Measurements from ENCODE around the gene CRBN.

DNA sequence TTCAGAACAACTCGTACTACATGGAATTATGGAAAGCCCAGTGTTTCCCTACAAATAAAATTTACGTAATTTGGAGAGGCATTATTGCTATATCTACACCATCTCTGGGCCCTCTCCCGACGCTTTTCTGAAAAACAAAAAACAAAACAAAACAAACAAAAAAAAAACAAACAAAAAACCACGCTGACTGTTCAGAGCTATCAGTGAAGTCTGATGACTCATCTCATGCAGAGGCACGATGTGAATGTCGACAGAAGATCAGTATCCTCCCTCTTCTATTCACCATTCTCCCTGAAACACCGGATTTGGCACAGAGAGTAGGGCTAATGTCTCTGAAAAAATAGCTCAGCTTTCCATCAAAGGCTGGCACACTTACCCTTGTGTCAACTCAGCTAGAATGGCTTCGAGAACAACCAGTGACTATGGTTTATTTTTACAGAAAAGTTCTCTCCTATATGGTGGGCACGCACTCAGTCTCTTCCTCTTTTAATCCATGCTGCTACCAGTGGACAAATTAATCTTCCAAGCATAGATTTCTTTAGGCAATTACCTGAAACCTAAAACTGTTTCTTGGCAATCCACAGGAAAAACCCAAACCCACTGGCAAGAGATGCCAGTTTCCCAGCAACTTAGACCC lies 1.5 kb downstream of the CRBN start:
- TF ChIP-seq, protein P1, sequence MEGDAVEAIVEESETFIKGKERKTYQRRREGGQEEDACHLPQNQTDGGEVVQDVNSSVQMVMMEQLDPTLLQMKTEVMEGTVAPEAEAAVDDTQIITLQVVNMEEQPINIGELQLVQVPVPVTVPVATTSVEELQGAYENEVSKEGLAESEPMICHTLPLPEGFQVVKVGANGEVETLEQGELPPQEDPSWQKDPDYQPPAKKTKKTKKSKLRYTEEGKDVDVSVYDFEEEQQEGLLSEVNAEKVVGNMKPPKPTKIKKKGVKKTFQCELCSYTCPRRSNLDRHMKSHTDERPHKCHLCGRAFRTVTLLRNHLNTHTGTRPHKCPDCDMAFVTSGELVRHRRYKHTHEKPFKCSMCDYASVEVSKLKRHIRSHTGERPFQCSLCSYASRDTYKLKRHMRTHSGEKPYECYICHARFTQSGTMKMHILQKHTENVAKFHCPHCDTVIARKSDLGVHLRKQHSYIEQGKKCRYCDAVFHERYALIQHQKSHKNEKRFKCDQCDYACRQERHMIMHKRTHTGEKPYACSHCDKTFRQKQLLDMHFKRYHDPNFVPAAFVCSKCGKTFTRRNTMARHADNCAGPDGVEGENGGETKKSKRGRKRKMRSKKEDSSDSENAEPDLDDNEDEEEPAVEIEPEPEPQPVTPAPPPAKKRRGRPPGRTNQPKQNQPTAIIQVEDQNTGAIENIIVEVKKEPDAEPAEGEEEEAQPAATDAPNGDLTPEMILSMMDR (IDR thresholded peaks at IDR 0.05; ENCODE audit: insufficient read depth, low read length, poor library complexity, severe bottlenecking) = no peak
- TF ChIP-seq EZH2phosphoT487 (conservative IDR thresholded peaks at IDR 0.05; ENCODE audit: low read length) = no peak

All from SU-DHL-6 (cell line).